NT2/D1 (cell line): ENCODE results near the gene SLC26A9.

Experiments used
- DNase-seq: peaks from one replicate; pipeline ENCODE4 v3.0.0-alpha.2; 2011; ENCODE audit warnings: low read depth, low spot score
- H3K27me3 ChIP-seq: 2 replicates; pipeline ENCODE4 v1.6.0; 2011; ENCODE audit warnings: mild to moderate bottlenecking; ENCODE audit not compliant: insufficient read length, insufficient read depth
- H3K36me3 ChIP-seq: 2 replicates; pipeline ENCODE4 v1.6.1; 2011; ENCODE audit warnings: mild to moderate bottlenecking, low read length, mixed read lengths; ENCODE audit not compliant: insufficient read depth, insufficient read length
- H3K4me1 ChIP-seq: 2 replicates; pipeline ENCODE4 v1.5.1; 2011; ENCODE audit not compliant: insufficient read depth, insufficient read length
- H3K4me3 ChIP-seq: 2 replicates; pipeline ENCODE4 v1.5.1; 2011; ENCODE audit warnings: low read depth; ENCODE audit not compliant: insufficient read length
- H3K9ac ChIP-seq: 2 replicates; pipeline ENCODE4 v1.6.0; 2011; ENCODE audit warnings: low read depth; ENCODE audit not compliant: insufficient read length
- H3K9me3 ChIP-seq: 2 replicates; pipeline ENCODE4 v1.5.1; 2011; ENCODE audit warnings: mild to moderate bottlenecking, low read length; ENCODE audit not compliant: insufficient read depth
- SUZ12 ChIP-seq: IDR thresholded peaks from 2 replicates; pipeline ENCODE4 v1.6.1; 2011; ENCODE audit not compliant: insufficient read length, insufficient read depth; ENCODE audit errors: extremely low read depth
- YY1 ChIP-seq: IDR thresholded peaks from 2 replicates; pipeline ENCODE4 v1.6.1; 2011; ENCODE audit not compliant: insufficient read length, insufficient read depth
- ZNF274 ChIP-seq: IDR thresholded peaks from 2 replicates; pipeline ENCODE4 v1.6.1; 2011; ENCODE audit warnings: mild to moderate bottlenecking, low read depth, low read length

The SLC26A9 gene

DNA sequence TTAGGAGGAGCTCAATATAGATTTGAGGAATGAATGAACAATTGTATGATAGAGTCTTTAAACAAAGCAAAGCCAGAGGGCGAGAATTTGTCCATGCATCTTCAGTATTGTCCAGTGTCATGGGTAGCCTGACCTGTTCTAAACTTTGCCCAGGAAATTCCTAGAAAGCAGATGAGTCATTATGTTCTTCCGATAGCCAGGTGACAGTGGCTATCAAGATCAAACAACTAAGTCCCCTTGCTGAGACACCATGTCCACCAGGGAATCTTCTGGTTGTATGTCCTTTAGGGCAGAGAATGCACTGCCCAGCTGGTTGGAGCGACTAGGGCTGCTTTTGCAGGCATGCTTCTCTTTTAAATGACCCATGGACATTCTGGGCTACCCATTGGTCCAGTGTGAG is 1.8 kb upstream of the SLC26A9 start:
- H3K4me1 ChIP-seq, result peaks cover 11% of the 10 kb centered on the region
- TF ChIP-seq ZNF274 (no peak), YY1 (no peak), SUZ12 (no peak)
- H3K4me3 ChIP-seq, result no peak overlapping the region
- no peak for DNase-seq
- peaks cover 8% of the 10 kb centered on the region for H3K27me3 ChIP-seq
- peaks cover 4% of the 10 kb centered on the region; the same call in 1 of the 2 replicates for H3K9me3 ChIP-seq
- no peak overlapping the region for H3K9ac ChIP-seq
- no peaks in the 10 kb centered on the region for H3K36me3 ChIP-seq

DNA sequence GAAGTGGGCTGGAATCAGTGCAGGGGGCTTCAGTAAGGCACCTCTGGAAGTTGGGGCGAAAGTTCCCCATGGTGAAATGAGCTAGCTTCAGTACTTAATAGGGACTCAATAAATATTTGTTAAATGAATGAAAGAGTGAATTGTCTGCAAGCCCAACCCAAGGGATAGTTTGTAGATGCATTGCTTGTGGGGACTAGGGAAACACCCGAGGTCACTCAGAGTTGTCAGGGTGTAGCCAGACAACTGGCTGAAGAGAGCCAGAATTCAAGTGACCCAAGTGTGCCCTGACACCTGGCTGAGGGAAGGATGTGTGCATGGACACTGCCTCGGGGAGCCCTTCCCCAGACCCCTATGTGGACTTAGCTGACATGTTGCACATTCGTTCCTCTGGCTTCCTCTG is 1.3 kb upstream of the SLC26A9 start:
- no peaks in the 10 kb centered on the region for H3K9me3 ChIP-seq
- H3K4me3 ChIP-seq, result no peak overlapping the region
- no peaks in the 10 kb centered on the region for H3K36me3 ChIP-seq
- TF ChIP-seq YY1 (no peak), ZNF274 (no peak)
- H3K27me3 ChIP-seq, result peaks cover 8% of the 10 kb centered on the region
- H3K9ac ChIP-seq, result no peak overlapping the region
- no peak for DNase-seq
- H3K4me1 ChIP-seq, result peaks cover 16% of the 10 kb centered on the region

DNA sequence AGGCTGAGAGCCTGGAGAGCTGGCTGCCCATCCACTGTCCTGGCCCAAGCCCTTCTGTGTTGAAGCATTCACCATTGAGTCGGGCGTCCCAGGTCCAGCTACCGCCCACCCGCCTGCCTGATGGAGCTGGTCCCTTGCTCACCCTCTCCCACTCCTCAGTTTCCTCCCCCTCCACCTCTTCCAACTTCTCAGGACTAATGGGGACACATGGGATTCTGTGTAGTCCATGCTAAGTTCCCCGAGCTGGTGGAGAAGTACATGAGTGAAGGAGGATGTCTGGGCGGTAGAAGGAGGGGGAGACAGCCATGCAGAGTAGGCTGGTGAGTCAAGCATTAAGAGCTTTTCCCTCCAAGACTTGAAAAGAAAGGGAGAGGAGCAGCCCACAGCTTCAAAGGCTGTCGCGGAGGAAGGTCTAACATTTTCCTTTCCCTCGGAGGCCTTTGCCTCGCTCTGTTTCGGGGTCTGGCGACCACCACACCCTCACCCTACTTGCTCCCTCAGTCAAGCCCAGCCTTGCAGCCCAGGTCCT is 561 bp downstream of the SLC26A9 start:
- Histone ChIP-seq H3K4me3 (no peak overlapping the region), H3K27me3 (peaks cover 8% of the 10 kb centered on the region), H3K4me1 (peaks cover 22% of the 10 kb centered on the region), H3K36me3 (no peaks in the 10 kb centered on the region), H3K9ac (no peak overlapping the region), H3K9me3 (no peaks in the 10 kb centered on the region)
- TF ChIP-seq SUZ12 (no peak), YY1 (no peak)
- no peak for DNase-seq

DNA sequence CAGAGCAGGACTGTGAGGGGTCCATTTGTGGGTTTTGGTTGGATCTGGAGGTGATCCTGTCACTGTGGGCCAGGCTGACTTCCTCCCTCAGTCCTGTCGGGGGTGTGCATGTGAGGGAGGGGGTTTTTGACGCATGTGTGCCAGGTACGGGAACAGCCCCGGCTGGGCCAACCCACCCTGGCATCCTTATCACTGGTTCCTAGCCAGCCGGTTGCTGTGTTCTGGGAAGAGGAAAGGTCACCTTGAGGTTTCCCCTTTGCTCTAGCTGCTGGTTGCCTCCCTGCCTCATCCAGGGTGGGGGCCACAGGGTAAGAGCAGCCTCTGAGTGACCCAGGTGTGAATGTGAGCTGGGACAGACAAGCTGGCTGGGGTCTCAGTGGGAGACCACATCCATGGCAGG is 2.5 kb downstream of the SLC26A9 start:
- Histone ChIP-seq H3K9ac (no peak overlapping the region), H3K4me3 (no peak overlapping the region), H3K4me1 (peaks cover 25% of the 10 kb centered on the region), H3K9me3 (no peaks in the 10 kb centered on the region), H3K36me3 (no peaks in the 10 kb centered on the region), H3K27me3 (peaks cover 3% of the 10 kb centered on the region)
- no peak for DNase-seq
- TF ChIP-seq SUZ12, result no peak
- no peak for TF ChIP-seq YY1
- TF ChIP-seq ZNF274, result no peak

DNA sequence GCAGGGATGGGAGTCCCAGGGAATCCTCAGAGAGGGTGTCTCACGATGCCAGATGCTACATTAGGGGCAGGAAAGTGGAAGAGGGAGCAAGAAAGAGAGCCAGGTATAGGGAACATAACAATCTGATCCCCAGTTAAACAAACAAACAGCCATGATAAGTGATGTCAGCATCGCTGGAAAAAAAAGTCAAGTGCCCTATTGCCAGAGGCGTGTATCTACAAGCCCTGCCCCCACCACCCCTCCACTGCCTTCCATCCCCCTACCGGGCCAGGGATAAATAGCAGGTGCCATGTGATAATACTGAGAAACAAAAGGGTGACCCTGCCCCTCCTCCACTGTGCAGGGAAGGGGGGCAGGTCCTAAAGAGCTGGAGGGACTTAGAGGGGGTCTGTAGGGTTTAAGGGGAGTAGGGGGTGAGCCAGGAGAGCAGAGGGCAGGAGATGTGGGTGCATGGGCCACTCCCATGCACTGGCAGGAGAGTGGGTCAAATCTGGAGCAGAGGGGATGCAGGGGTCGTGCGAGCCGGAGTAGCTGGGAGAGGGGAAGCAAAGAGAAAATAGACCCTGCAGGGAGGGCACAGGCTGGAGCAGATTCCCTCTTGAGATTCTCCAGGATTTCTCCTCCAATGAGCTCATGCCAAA is 3.4 kb downstream of the SLC26A9 start:
- no peak for TF ChIP-seq SUZ12
- no peak for TF ChIP-seq YY1
- TF ChIP-seq ZNF274, result no peak
- H3K9me3 ChIP-seq, result no peaks in the 10 kb centered on the region
- H3K9ac ChIP-seq, result no peak overlapping the region
- peak; percentile 79 for DNase-seq
- no peaks in the 10 kb centered on the region for H3K36me3 ChIP-seq
- H3K4me3 ChIP-seq, result no peak overlapping the region
- no peaks in the 10 kb centered on the region for H3K27me3 ChIP-seq
- H3K4me1 ChIP-seq, result peaks cover 25% of the 10 kb centered on the region

DNA sequence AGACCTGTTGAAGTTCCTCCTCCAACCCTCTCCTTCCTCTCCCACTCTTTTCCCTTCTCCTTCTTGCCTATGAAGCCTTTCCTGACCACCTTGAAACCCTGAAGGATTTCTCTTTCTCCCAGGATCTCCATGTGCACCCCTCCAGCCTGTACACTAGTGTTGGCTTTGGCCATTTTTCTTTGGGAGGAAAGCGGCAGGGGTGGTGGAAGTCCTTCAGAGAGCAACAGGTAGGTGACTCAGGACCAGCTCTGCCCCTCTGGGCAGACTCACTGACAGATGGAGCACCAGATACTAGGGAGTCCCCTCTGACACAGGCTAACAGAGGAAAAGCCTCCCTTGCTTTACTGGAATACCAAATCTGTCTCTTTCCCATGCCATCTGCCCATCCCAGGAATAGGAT is 4.6 kb downstream of the SLC26A9 start:
- no peaks in the 10 kb centered on the region for H3K36me3 ChIP-seq
- H3K27me3 ChIP-seq, result no peaks in the 10 kb centered on the region
- no peak for DNase-seq
- TF ChIP-seq SUZ12, result no peak
- TF ChIP-seq ZNF274, result no peak
- TF ChIP-seq YY1, result no peak
- no peak overlapping the region for H3K4me3 ChIP-seq
- H3K4me1 ChIP-seq, result peaks cover 25% of the 10 kb centered on the region
- no peaks in the 10 kb centered on the region for H3K9me3 ChIP-seq
- no peak overlapping the region for H3K9ac ChIP-seq

DNA sequence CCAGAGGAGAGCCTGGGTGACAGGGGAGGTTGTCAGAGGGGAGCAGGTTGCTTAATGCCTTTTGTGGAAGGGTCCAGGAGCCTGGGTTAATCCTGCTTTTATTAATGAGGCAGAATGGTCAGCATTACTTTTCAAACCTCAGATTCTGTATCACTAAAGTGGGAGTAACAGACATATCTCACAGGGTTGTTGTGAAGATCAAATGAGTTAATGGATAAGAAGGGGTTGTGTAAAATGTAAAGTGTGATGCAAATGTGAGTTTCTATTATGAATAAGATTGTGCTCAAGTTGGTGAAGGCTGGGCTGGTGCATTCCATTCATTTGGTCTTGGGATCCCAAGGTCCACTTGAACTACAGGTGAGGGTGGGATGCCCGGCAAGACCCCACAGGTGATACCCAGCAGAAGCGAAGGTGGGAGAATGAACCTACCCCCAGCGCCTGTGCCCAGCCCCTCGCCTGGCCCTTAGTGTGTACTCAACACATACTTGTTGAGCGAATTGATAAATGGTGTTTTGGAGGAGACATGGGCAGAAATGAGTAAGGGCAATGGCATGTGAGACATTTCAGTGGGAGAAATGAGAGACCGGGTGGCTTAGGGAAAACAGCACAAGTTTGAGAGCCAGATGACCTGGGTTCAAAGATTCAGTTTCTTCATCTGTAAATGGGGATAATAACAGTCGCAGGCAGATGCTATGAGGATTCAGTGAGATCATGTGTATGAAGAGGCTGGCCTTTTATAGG is 6.2 kb downstream of the SLC26A9 start:
- no peak overlapping the region for H3K9ac ChIP-seq
- peaks cover 27% of the 10 kb centered on the region for H3K4me1 ChIP-seq
- no peaks in the 10 kb centered on the region for H3K27me3 ChIP-seq
- no peak overlapping the region for H3K4me3 ChIP-seq
- no peak for TF ChIP-seq ZNF274
- no peak for TF ChIP-seq SUZ12
- no peak for TF ChIP-seq YY1
- no peak for DNase-seq
- no peaks in the 10 kb centered on the region for H3K9me3 ChIP-seq
- no peaks in the 10 kb centered on the region for H3K36me3 ChIP-seq
